Skeletal muscle tissue (tissue), 4 donors: ENCODE measurements around the gene NUP35. TPM values are rescaled to one million over a fixed set of nuclear protein-coding genes. Genes with fewer than 3 reads are reported as not detected.
"Not testable (repeated sequence)": the region's sequence is repeated elsewhere in the genome, so short reads cannot be mapped to it uniquely, and the experiment has no call there.

Experiments used
- H3K27ac ChIP-seq: one replicate; pipeline ENCODE4 v1.7.0; 2013; ENCODE audit warnings: mild to moderate bottlenecking, low read depth, low read length, inconsistent platforms
- H3K27me3 ChIP-seq, 3 donors: one replicate each; pipeline ENCODE4 v1.7.0; 2013; ENCODE audit warnings: low read length in 3 of 3; ENCODE audit not compliant: control insufficient read depth in 3 of 3, insufficient read depth in 3 of 3
- H3K36me3 ChIP-seq, 3 donors: one replicate each; pipeline ENCODE4 v1.7.0; 2013; ENCODE audit warnings: low read length in 3 of 3; ENCODE audit not compliant: control insufficient read depth in 3 of 3, insufficient read depth in 3 of 3
- H3K4me1 ChIP-seq, 3 donors: one replicate each; pipeline ENCODE4 v1.7.0; 2013; ENCODE audit warnings: low read length in 3 of 3, mild to moderate bottlenecking in 3 of 3; ENCODE audit not compliant: control insufficient read depth in 3 of 3, insufficient read depth in 3 of 3
- H3K4me3 ChIP-seq, 3 donors: one replicate each; pipeline ENCODE4 v1.7.0; 2013; ENCODE audit warnings: low read length in 3 of 3
- H3K9ac ChIP-seq, 3 donors: one replicate each; pipeline ENCODE4 v1.7.0; 2013; ENCODE audit warnings: low read length in 3 of 3, mild to moderate bottlenecking in 3 of 3, moderate library complexity in 2 of 3, low read depth in 1 of 3
- H3K9me3 ChIP-seq, 3 donors: one replicate each; pipeline ENCODE4 v1.7.0; 2013; ENCODE audit warnings: low read length in 3 of 3; ENCODE audit not compliant: control insufficient read depth in 3 of 3
- total RNA-seq: library from RNA; depleted of rRNA; stranded (reverse); fragments of >200 nt; gene quantifications from one replicate; pipeline ENCODE4 v1.2.3, GENCODE V29; 2014
- donor health status: Osteomylitis.

The NUP35 gene
- total RNA-seq, 1 donor from 2014 or later = 24.0 TPM

DNA sequence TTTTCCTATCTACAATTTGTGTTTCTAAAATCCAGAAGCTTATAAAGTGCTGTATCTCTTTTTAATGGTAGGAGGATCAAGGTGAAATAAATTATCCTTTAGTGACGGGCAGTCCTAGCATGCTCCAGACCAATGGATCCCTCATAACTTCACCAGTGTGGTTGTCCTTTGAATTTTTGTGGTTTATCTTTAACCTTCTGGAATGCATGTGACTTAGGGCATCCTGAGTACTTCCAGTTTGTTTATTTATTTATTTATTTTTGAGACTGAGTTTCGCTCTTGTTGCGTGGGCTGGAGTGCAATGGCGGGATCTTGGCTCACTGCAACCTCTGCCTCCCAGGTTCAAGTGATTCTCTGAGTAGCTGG lies 40.4 kb downstream of the NUP35 start:
- no peaks in the 10 kb centered on the region for H3K27me3 ChIP-seq
- H3K27ac ChIP-seq = no peak overlapping the region
- no peak overlapping the region for H3K4me3 ChIP-seq
- H3K36me3 ChIP-seq = peaks cover 9 to 12% (median 11%) of the 10 kb centered on the region in 3 donors
- no peak overlapping the region for H3K9ac ChIP-seq
- H3K9me3 ChIP-seq = no peaks in the 10 kb centered on the region
- no peaks in the 10 kb centered on the region for H3K4me1 ChIP-seq

DNA sequence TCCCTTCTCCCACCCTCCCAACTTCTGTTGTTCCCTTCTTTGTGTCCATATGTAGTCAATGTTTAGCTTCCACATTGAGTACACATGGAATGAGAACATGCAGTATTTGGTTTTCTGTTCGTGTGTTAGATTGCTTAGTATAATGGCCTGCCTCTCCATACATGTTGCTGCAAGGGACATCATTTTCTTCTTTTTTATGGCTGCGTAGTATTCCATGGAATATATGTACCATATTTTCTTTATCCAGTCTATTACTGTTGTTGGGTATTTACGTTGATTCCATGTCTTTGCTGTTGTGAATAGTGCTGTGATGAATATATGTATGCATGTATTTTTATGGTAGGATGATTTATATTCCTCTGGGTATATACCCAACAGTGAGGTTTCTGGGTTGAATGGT lies 42.0 kb downstream of the NUP35 start:
- no peaks in the 10 kb centered on the region for H3K27me3 ChIP-seq
- no peak overlapping the region for H3K4me3 ChIP-seq
- no peaks in the 10 kb centered on the region for H3K9me3 ChIP-seq
- no peak overlapping the region for H3K27ac ChIP-seq
- no peak overlapping the region for H3K9ac ChIP-seq
- no peaks in the 10 kb centered on the region for H3K4me1 ChIP-seq
- H3K36me3 ChIP-seq = peaks cover 7 to 12% (median 8%) of the 10 kb centered on the region in 3 donors

DNA sequence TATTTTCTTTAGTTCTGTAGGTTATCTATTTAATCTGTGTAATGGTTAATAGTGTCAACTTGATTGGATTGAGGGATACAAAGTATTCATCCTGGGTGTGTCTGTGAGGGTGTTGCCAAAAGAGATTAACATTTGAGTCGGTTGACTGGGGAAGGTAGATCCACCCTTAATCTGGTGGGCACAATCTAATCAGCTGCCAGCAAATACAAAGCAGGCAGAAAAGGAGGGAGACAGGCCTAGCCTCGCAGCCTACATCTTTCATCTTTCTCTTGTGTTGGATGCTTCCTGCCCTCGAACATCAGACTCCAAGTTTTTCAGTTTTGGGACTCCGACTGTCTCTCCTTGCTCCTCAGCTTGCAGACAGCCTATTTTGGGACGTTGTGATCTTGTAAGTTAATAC lies 42.7 kb downstream of the NUP35 start:
- not testable (repeated sequence) for H3K4me3 ChIP-seq, H3K9ac ChIP-seq, H3K4me1 ChIP-seq, H3K9me3 ChIP-seq, H3K27me3 ChIP-seq, H3K27ac ChIP-seq
- H3K36me3 ChIP-seq = peaks cover 7 to 11% (median 8%) of the 10 kb centered on the region in 3 donors

DNA sequence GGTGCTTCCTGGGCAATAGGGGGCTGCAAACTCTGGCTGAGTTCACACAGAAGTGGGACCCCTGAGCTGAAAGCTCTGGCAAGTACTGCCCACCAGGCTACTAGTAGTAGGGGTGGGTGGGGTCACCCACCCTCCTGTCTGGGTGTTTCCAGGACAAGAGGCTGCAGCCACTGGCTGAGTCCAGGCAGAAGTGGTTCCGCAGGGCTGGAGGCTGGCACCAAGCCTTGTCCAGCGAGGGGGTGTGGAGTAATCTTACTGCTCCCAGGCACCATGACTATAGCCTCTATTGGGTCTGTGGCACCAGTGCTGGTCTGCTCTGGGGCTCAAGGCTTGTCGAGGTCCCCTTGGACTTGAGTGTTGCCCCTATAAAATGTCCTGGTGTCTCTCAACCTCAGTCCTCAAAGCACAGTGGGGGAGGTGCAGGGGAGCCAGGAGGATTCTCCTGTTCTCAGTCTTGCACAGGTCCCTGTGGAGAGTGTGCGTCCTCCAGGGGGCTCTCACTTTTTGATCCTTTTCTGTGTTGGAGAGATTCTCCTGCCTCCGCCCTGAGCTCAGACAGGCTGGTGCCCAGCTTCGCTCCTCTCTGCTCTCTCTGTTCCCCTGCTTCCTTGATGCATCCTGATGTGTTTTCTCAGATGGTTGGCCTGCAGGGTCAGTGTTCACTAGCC lies 48.1 kb downstream of the NUP35 start:
- H3K27me3 ChIP-seq = no peaks in the 10 kb centered on the region

DNA sequence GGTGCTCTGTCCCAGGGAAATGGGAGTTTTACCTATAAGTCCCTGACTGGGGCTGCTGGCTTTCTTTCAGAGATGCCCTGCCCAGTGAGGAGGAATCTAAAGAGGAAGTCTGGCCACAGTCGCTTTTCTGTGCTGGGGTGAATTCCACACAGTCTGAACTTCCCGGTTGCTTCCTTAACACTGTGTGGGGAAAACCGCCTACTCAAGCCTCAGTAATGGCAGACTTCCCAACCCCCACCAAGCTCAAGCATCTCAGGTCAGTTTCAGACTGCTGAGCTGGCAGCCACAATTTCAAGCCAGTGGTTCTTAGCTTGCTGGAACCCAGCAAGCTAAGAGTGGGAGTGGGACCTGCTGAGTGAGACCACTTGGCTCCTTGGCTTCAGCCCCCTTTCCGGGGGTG lies 54.9 kb downstream of the NUP35 start:
- no peak overlapping the region for H3K27ac ChIP-seq
- H3K36me3 ChIP-seq = peaks cover 0 to 23% (median 17%) of the 10 kb centered on the region in 3 donors
- peaks cover 0 to 7% (median 0%) of the 10 kb centered on the region in 3 donors for H3K9me3 ChIP-seq
- no peaks in the 10 kb centered on the region for H3K27me3 ChIP-seq
- H3K9ac ChIP-seq = no peak overlapping the region
- H3K4me3 ChIP-seq = no peak overlapping the region
- H3K4me1 ChIP-seq = no peaks in the 10 kb centered on the region

More for the DNA sequence above, 48.1 kb downstream of the NUP35 start:
- no peaks in the 10 kb centered on the region for H3K9me3 ChIP-seq
- H3K27ac ChIP-seq = no peak overlapping the region
- H3K9ac ChIP-seq = no peak overlapping the region
- no peaks in the 10 kb centered on the region for H3K4me1 ChIP-seq
- no peak overlapping the region for H3K4me3 ChIP-seq
- no peaks in the 10 kb centered on the region for H3K36me3 ChIP-seq

DNA sequence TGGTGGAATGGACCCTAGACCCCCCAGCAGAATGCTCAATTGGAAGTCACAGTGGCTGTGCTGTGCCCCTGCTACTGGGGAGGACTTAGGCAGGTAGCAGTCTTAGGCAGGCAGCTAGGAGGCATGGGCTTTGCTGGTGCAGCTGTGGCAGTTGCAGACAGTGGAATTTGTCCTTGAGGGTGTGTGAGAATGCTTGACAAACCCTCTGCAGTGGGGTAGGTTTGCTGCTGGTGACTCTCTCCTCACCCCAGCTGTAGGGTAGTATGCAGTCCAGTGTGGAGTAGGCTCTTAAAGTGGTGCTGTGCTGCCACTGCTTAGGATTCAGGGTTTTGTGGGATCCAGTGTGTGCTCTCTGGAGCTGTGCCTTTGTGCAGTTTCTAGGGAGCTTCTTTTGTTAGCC lies 61.3 kb downstream of the NUP35 start:
- H3K36me3 ChIP-seq = peaks cover 9 to 30% (median 25%) of the 10 kb centered on the region in 3 donors

DNA sequence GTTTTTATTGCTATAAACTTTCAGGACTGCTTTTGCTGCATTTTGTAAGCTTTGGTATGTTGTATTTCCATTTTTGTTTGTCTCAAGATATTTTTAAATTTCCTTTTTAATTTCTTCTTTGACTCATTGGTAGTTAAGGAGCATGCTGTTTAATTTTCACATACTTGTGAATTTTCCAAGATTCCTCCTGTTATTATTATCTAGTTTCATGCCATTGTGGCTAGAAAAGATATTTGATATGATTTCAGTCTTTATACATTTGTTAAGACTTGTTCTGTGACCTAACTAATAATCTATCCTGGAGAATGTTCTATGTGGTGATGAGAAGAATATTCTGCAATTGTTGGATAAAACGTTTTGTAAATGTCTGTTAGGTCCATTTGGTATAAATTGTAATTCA lies 62.1 kb downstream of the NUP35 start:
- no peaks in the 10 kb centered on the region for H3K27me3 ChIP-seq
- H3K4me1 ChIP-seq = no peaks in the 10 kb centered on the region
- peaks cover 0 to 7% (median 0%) of the 10 kb centered on the region in 3 donors for H3K9me3 ChIP-seq
- no peak overlapping the region for H3K27ac ChIP-seq
- peaks cover 9 to 30% (median 25%) of the 10 kb centered on the region in 3 donors for H3K36me3 ChIP-seq
- no peak overlapping the region for H3K4me3 ChIP-seq
- no peak overlapping the region for H3K9ac ChIP-seq

More for the DNA sequence above, 61.3 kb downstream of the NUP35 start:
- Histone ChIP-seq H3K4me3 (no peak overlapping the region), H3K27me3 (no peaks in the 10 kb centered on the region), H3K9me3 (peaks cover 0 to 7% (median 0%) of the 10 kb centered on the region in 3 donors), H3K27ac (no peak overlapping the region), H3K9ac (no peak overlapping the region), H3K4me1 (no peaks in the 10 kb centered on the region)

DNA sequence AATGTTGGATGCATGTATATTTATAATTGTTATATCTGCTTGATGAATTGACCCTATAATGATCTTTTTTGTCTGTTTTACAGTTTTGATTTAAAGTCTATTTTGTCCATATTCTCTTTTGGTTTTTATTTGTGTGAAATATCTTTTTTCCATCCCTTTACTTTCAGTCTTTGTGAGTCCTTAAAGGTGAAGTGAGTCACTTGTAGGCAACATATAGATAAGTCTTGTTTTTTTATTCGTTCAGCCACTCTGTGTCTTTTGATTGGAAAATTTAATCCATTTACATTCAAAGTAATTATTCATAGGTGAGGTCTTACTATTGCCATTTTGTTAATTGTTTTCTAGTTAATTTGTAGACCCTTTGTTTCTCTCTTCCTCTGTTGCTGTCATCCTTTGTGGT lies 62.5 kb downstream of the NUP35 start:
- Histone ChIP-seq H3K4me3 (no peak overlapping the region), H3K9me3 (peaks cover 0 to 7% (median 0%) of the 10 kb centered on the region in 3 donors), H3K4me1 (no peaks in the 10 kb centered on the region), H3K36me3 (peaks cover 9 to 32% (median 23%) of the 10 kb centered on the region in 3 donors), H3K27ac (no peak overlapping the region), H3K9ac (no peak overlapping the region), H3K27me3 (no peaks in the 10 kb centered on the region)

DNA sequence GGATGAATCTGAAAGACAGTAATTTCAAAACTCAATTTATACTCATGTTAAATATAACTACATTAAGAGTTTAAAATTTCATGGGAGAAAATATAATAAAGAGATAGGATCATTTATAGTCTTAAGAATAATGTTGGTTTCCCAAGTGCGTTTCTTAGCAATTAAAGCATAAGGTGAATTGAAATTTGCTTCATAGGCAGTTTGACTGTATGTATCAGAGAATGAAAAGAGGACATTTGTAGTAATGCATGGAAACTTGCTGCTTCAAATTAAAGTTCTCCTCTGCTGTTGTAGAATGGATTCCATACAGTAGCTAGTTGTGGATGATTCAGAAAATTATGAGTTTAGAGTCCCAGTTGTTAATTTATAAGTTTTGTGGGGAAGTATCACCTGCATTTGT lies 68.1 kb downstream of the NUP35 start:
- no peak overlapping the region for H3K9ac ChIP-seq

DNA sequence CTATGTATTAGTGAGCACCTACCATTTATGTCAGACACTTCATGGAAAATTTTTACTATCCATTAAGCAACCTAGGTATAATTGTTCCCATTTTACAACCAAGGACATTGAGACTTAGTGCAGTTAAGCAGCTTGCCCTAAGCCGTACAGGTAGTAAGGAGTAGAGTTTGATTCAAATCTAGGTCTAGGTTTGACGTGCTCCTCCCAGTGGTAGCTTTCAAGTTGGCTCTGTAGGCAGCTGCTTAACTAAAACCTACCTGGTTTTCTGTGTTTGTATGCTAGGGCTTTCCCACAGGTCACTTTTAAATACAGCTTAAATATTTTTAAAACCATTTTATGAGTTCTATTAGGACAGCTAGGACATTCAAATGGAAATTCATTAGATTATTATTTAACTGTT lies 69.7 kb downstream of the NUP35 start:
- Histone ChIP-seq H3K4me1 (no peaks in the 10 kb centered on the region), H3K36me3 (peaks cover 0 to 8% (median 0%) of the 10 kb centered on the region in 3 donors), H3K9me3 (no peaks in the 10 kb centered on the region), H3K27me3 (no peaks in the 10 kb centered on the region), H3K9ac (no peak overlapping the region), H3K4me3 (no peak overlapping the region), H3K27ac (no peak overlapping the region)

More for the DNA sequence above, 68.1 kb downstream of the NUP35 start:
- Histone ChIP-seq H3K27me3 (no peaks in the 10 kb centered on the region), H3K36me3 (peaks cover 1 to 7% (median 3%) of the 10 kb centered on the region in 3 donors), H3K9me3 (no peaks in the 10 kb centered on the region), H3K4me1 (no peaks in the 10 kb centered on the region), H3K27ac (no peak overlapping the region), H3K4me3 (no peak overlapping the region)
